ENCODE results near the gene NLRP5. TPM values are rescaled to one million over a fixed set of nuclear protein-coding genes. Genes with fewer than 3 reads are reported as not detected.
"Not testable (repeated sequence)": the region's sequence is repeated elsewhere in the genome, so short reads cannot be mapped to it uniquely, and the experiment has no call there.

The NLRP5 gene
- under 1 TPM in 1 of 2 donors, not detected in 1; 0.34 TPM for total RNA-seq

- Histone ChIP-seq H3K36me3 (no peaks in the 10 kb centered on the region), H3K27ac (no peak within 1 kb of the TSS), H3K4me1 (replicated peaks) (no peaks in the 10 kb centered on the region), H3K9me3 (no peaks in the 10 kb centered on the region), H3K4me3 (no peak within 1 kb of the TSS), H3K27me3 (replicated peaks; ENCODE audit: insufficient read depth) (no peaks in the 10 kb centered on the region)
- no peak for DNase-seq (ENCODE audit: low spot score)
- intact Hi-C loops (cut with DNase I) = no loop called here
- no peak for TF ChIP-seq CTCF (IDR thresholded peaks at IDR 0.05)
- TF ChIP-seq POLR2A (IDR thresholded peaks at IDR 0.05) = no peak
- TF ChIP-seq POLR2AphosphoS5 (IDR thresholded peaks at IDR 0.05) = no peak
- 39% methylated on average over 10 of the region's 10 CpGs for WGBS
Measured at GRCh38 chr19:55986487-55986886, at the start of gene NLRP5. TSS of gene NLRP5 (plus strand) at chr19:55986775.

- no peak overlapping the region for H3K27ac ChIP-seq
- no peaks in the 10 kb centered on the region for H3K36me3 ChIP-seq
- no peaks in the 10 kb centered on the region for H3K9me3 ChIP-seq
- intact Hi-C loops (cut with DNase I) = no loop called here
- H3K4me1 ChIP-seq (replicated peaks) = no peaks in the 10 kb centered on the region
- no peak for DNase-seq (ENCODE audit: low spot score)
- 63% methylated on average over 7 of the region's 7 CpGs for WGBS
- TF ChIP-seq POLR2AphosphoS5 (IDR thresholded peaks at IDR 0.05) (no peak), CTCF (IDR thresholded peaks at IDR 0.05) (no peak), POLR2A (IDR thresholded peaks at IDR 0.05) (no peak)
- no peak overlapping the region for H3K4me3 ChIP-seq
- no peaks in the 10 kb centered on the region for H3K27me3 ChIP-seq (replicated peaks; ENCODE audit: insufficient read depth)
Measured at GRCh38 chr19:55939206-55939605, 47.4 kb upstream of the NLRP5 start.

- H3K4me1 ChIP-seq (replicated peaks) = no peaks in the 10 kb centered on the region
- WGBS = 92% methylated on average over 11 of the region's 11 CpGs
- H3K36me3 ChIP-seq = no peaks in the 10 kb centered on the region
- intact Hi-C loops (cut with DNase I) = no loop called here
- H3K27me3 ChIP-seq (replicated peaks; ENCODE audit: insufficient read depth) = no peaks in the 10 kb centered on the region
- no peak overlapping the region for H3K4me3 ChIP-seq
- no peak for DNase-seq (ENCODE audit: low spot score)
- no peak for TF ChIP-seq CTCF (IDR thresholded peaks at IDR 0.05)
- no peak overlapping the region for H3K27ac ChIP-seq
- H3K9me3 ChIP-seq = no peaks in the 10 kb centered on the region
Measured at GRCh38 chr19:55940306-55940705, 46.3 kb upstream of the NLRP5 start.

- H3K27me3 ChIP-seq (replicated peaks; ENCODE audit: insufficient read depth) = no peaks in the 10 kb centered on the region
- no peaks in the 10 kb centered on the region for H3K9me3 ChIP-seq
- H3K4me3 ChIP-seq = no peak within 1 kb of the TSS
- intact Hi-C loops (cut with DNase I) = no loop called here
- 88% methylated on average over 8 of the region's 8 CpGs for WGBS
- H3K27ac ChIP-seq = no peak within 1 kb of the TSS
- no peak for DNase-seq (ENCODE audit: low spot score)
- no peak for TF ChIP-seq POLR2AphosphoS5 (IDR thresholded peaks at IDR 0.05)
- no peak for TF ChIP-seq POLR2A (IDR thresholded peaks at IDR 0.05)
- no peak for TF ChIP-seq CTCF (IDR thresholded peaks at IDR 0.05)
- H3K4me1 ChIP-seq (replicated peaks) = no peaks in the 10 kb centered on the region
- no peaks in the 10 kb centered on the region for H3K36me3 ChIP-seq
Measured at GRCh38 chr19:55947532-55947931, 39.0 kb upstream of the NLRP5 start, which contains the start of gene NLRP8. TSS of gene NLRP8 (plus strand) at chr19:55947832.

- H3K4me3 ChIP-seq; H3K9me3 ChIP-seq; DNase-seq (ENCODE audit: low spot score); H3K4me1 ChIP-seq (replicated peaks); intact Hi-C loops (cut with DNase I); H3K27me3 ChIP-seq (replicated peaks; ENCODE audit: insufficient read depth); H3K36me3 ChIP-seq; H3K27ac ChIP-seq: not testable (repeated sequence)
- WGBS = 93% methylated on average over 19 of the region's 19 CpGs
Measured at GRCh38 chr19:55950566-55950965, 36.0 kb upstream of the NLRP5 start.
